Measurements from ENCODE around the gene RASSF5.

Gene RASSF5

GRCh38 chr1:206497363-206497762, 10.0 kb upstream of the RASSF5 start:
- no peak for DNase-seq (ENCODE audit: low read depth in 2 of 2)

- no peak for DNase-seq (ENCODE audit: low read depth in 2 of 2)
Observed at GRCh38 chr1:206497774-206498173, 9.6 kb upstream of the RASSF5 start.

- DNase-seq (ENCODE audit: low read depth in 2 of 2): no peak
Observed at GRCh38 chr1:206498685-206499084, 8.6 kb upstream of the RASSF5 start.

- DNase-seq (ENCODE audit: low read depth in 2 of 2): no peak
Observed at GRCh38 chr1:206500046-206500445, 7.3 kb upstream of the RASSF5 start.

GRCh38 chr1:206501881-206502280, 5.5 kb upstream of the RASSF5 start:
- DNase-seq (ENCODE audit: low read depth in 2 of 2): no peak

GRCh38 chr1:206502403-206502802, 4.9 kb upstream of the RASSF5 start:
- DNase-seq (ENCODE audit: low read depth in 2 of 2): no peak

- DNase-seq (ENCODE audit: low read depth in 2 of 2): no peak
Observed at GRCh38 chr1:206502812-206503211, 4.5 kb upstream of the RASSF5 start.

GRCh38 chr1:206503591-206504362, 3.6 kb upstream of the RASSF5 start:
- DNase-seq (ENCODE audit: low read depth in 2 of 2): no peak

GRCh38 chr1:206504363-206504713, 3.0 kb upstream of the RASSF5 start:
- no peak for DNase-seq (ENCODE audit: low read depth in 2 of 2)

- no peak for DNase-seq (ENCODE audit: low read depth in 2 of 2)
Observed at GRCh38 chr1:206505702-206506355, 1.5 kb upstream of the RASSF5 start.

GRCh38 chr1:206506405-206507283, 687 bp upstream of the RASSF5 start:
- no peak for DNase-seq (ENCODE audit: low read depth in 2 of 2)

- no peak for DNase-seq (ENCODE audit: low read depth in 2 of 2)
Observed at GRCh38 chr1:206508130-206508889, 979 bp downstream of the RASSF5 start.

GRCh38 chr1:206508956-206509355, 1.6 kb downstream of the RASSF5 start:
- no peak for DNase-seq (ENCODE audit: low read depth in 2 of 2)

GRCh38 chr1:206509612-206510257, 2.4 kb downstream of the RASSF5 start:
- DNase-seq (ENCODE audit: low read depth in 2 of 2): no peak

GRCh38 chr1:206510371-206510770, 3.0 kb downstream of the RASSF5 start:
- no peak for DNase-seq (ENCODE audit: low read depth in 2 of 2)

GRCh38 chr1:206511362-206512057, 4.2 kb downstream of the RASSF5 start:
- DNase-seq (ENCODE audit: low read depth in 2 of 2): no peak

GRCh38 chr1:206512058-206512850, 4.9 kb downstream of the RASSF5 start:
- DNase-seq (ENCODE audit: low read depth in 2 of 2): no peak

- no peak for DNase-seq (ENCODE audit: low read depth in 2 of 2)
Observed at GRCh38 chr1:206512851-206513180, 5.5 kb downstream of the RASSF5 start.

- no peak for DNase-seq (ENCODE audit: low read depth in 2 of 2)
Observed at GRCh38 chr1:206513312-206514111, 6.2 kb downstream of the RASSF5 start.
